ENCODE measurements around the gene RAB27A. TPM values are rescaled to one million over a fixed set of nuclear protein-coding genes. Genes with fewer than 3 reads are reported as not detected.
"Not testable (repeated sequence)": the region's sequence is repeated elsewhere in the genome, so short reads cannot be mapped to it uniquely, and the experiment has no call there.

The RAB27A gene
- total RNA-seq, 1 donor from 2014 or later: 17.8 TPM

DNA sequence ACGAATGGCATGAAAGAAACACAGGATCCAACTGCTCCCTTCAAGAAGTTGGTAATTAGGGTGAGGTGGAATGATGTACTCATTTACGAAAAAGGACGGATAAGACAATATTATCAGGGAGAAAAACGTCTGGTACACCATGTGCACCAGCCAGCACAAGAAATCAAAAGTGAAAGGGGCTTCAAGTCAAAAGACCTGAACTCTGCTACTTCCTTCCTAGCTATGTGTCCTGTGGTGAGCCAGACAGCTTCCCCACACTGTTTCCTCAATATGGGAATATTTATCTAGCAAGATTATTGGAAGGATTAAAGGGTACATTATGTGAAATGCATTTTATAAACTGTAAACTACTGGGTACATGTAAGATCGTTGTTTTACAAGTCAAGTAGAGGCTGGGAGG, 33.9 kb downstream of the RAB27A start:
- DNase-seq (ENCODE audit: low read depth) (no peak), FAIRE-seq (no peak)
- Histone ChIP-seq H3K4me3 (ENCODE audit: insufficient read depth, low read depth, low read length) (no peak overlapping the region), H3K27me3 (ENCODE audit: insufficient read depth, low read length) (no peaks in the 10 kb centered on the region), H2AFZ (ENCODE audit: low read depth, low read length) (no peak overlapping the region), H4K20me1 (ENCODE audit: insufficient read depth, low read length) (no peaks in the 10 kb centered on the region), H3K9me3 (ENCODE audit: insufficient read depth, low read depth, low read length) (no peaks in the 10 kb centered on the region), H3K9ac (ENCODE audit: low read length) (no peak overlapping the region), H3K27ac (ENCODE audit: low read depth, low read length) (no peak overlapping the region), H3K4me2 (ENCODE audit: low read length) (no peak overlapping the region), H3K36me3 (ENCODE audit: insufficient read depth, low read length) (no peaks in the 10 kb centered on the region), H3K4me1 (ENCODE audit: insufficient read depth, low read length) (peaks cover 15% of the 10 kb centered on the region), H3K79me2 (ENCODE audit: insufficient read depth, low read length) (no peaks in the 10 kb centered on the region)
- no peak for TF ChIP-seq CTCF (IDR thresholded peaks at IDR 0.05; ENCODE audit: insufficient read depth, low read depth, low read length)
- TF ChIP-seq EZH2 (IDR thresholded peaks at IDR 0.05; ENCODE audit: insufficient read depth, low read length): no peak
- Mint-ChIP-seq H3K36me3 (ENCODE audit: low read depth, unreplicated experiment) (peaks cover 13% of the 10 kb centered on the region), H3K4me3 (ENCODE audit: unreplicated experiment) (no peak overlapping the region), H3K9me3 (ENCODE audit: unreplicated experiment) (peaks cover 6% of the 10 kb centered on the region), H3K27ac (ENCODE audit: unreplicated experiment) (peak overlapping the region; percentile 5), H3K4me1 (ENCODE audit: low read depth, unreplicated experiment) (peaks cover 35% of the 10 kb centered on the region), H3K27me3 (ENCODE audit: low read depth, unreplicated experiment) (no peaks in the 10 kb centered on the region)

- peaks cover 6% of the 10 kb centered on the region for H3K9me3 Mint-ChIP-seq (ENCODE audit: unreplicated experiment)
- Histone ChIP-seq H3K9ac (ENCODE audit: low read length) (no peak overlapping the region), H3K4me2 (ENCODE audit: low read length) (no peak overlapping the region), H3K27ac (ENCODE audit: low read depth, low read length) (no peak overlapping the region), H2AFZ (ENCODE audit: low read depth, low read length) (no peak overlapping the region), H3K79me2 (ENCODE audit: insufficient read depth, low read length) (no peaks in the 10 kb centered on the region), H4K20me1 (ENCODE audit: insufficient read depth, low read length) (no peaks in the 10 kb centered on the region), H3K4me3 (ENCODE audit: insufficient read depth, low read depth, low read length) (no peak overlapping the region), H3K36me3 (ENCODE audit: insufficient read depth, low read length) (no peaks in the 10 kb centered on the region), H3K27me3 (ENCODE audit: insufficient read depth, low read length) (no peaks in the 10 kb centered on the region), H3K4me1 (ENCODE audit: insufficient read depth, low read length) (peaks cover 15% of the 10 kb centered on the region), H3K9me3 (ENCODE audit: insufficient read depth, low read depth, low read length) (no peaks in the 10 kb centered on the region)
- DNase-seq (ENCODE audit: low read depth) (no peak), FAIRE-seq (no peak)
- peaks cover 35% of the 10 kb centered on the region for H3K4me1 Mint-ChIP-seq (ENCODE audit: low read depth, unreplicated experiment)
- TF ChIP-seq CTCF (IDR thresholded peaks at IDR 0.05; ENCODE audit: insufficient read depth, low read depth, low read length) (no peak), EZH2 (IDR thresholded peaks at IDR 0.05; ENCODE audit: insufficient read depth, low read length) (no peak)
- H3K4me3 Mint-ChIP-seq (ENCODE audit: unreplicated experiment): no peak overlapping the region
- H3K36me3 Mint-ChIP-seq (ENCODE audit: low read depth, unreplicated experiment): peaks cover 11% of the 10 kb centered on the region
- H3K27ac Mint-ChIP-seq (ENCODE audit: unreplicated experiment): no peak overlapping the region
- H3K27me3 Mint-ChIP-seq (ENCODE audit: low read depth, unreplicated experiment): no peaks in the 10 kb centered on the region
Measured at GRCh38 chr15:55254916-55255679, 34.5 kb downstream of the RAB27A start.

DNA sequence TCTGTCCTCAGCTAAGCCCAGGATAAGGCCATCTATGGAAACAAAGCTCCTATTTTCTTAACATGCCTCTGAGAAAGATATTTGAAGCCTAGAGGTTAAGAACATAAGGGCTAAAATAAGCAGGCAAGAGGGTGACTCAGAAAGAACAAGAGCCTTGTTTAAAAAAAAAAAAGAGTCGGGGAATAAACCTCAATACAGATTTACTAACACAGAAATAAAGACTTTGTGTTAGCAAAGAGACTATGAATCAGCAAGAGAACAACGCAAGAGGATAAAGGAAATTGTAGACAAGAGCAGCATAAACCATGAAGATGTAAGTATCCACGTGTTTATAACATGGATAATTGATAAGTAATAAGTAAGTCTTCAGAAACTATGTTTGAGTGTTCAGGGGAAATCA, 36.0 kb downstream of the RAB27A start:
- Histone ChIP-seq H3K4me2 (ENCODE audit: low read length) (peak overlapping the region; percentile 71), H2AFZ (ENCODE audit: low read depth, low read length) (peak overlapping the region; percentile 29), H3K9ac (ENCODE audit: low read length) (peak overlapping the region; percentile 25), H3K79me2 (ENCODE audit: insufficient read depth, low read length) (no peaks in the 10 kb centered on the region), H3K27ac (ENCODE audit: low read depth, low read length) (peak overlapping the region; percentile 44), H4K20me1 (ENCODE audit: insufficient read depth, low read length) (no peaks in the 10 kb centered on the region), H3K9me3 (ENCODE audit: insufficient read depth, low read depth, low read length) (no peaks in the 10 kb centered on the region), H3K27me3 (ENCODE audit: insufficient read depth, low read length) (no peaks in the 10 kb centered on the region), H3K36me3 (ENCODE audit: insufficient read depth, low read length) (no peaks in the 10 kb centered on the region), H3K4me3 (ENCODE audit: insufficient read depth, low read depth, low read length) (no peak overlapping the region), H3K4me1 (ENCODE audit: insufficient read depth, low read length) (peaks cover 15% of the 10 kb centered on the region)
- no peak for TF ChIP-seq CTCF (IDR thresholded peaks at IDR 0.05; ENCODE audit: insufficient read depth, low read depth, low read length)
- no peak for TF ChIP-seq EZH2 (IDR thresholded peaks at IDR 0.05; ENCODE audit: insufficient read depth, low read length)
- Mint-ChIP-seq H3K36me3 (ENCODE audit: low read depth, unreplicated experiment) (peaks cover 11% of the 10 kb centered on the region), H3K27me3 (ENCODE audit: low read depth, unreplicated experiment) (no peaks in the 10 kb centered on the region), H3K27ac (ENCODE audit: unreplicated experiment) (peak overlapping the region; percentile 63), H3K4me3 (ENCODE audit: unreplicated experiment) (peak overlapping the region; percentile 27), H3K4me1 (ENCODE audit: low read depth, unreplicated experiment) (peaks cover 35% of the 10 kb centered on the region), H3K9me3 (ENCODE audit: unreplicated experiment) (peaks cover 6% of the 10 kb centered on the region)
- DNase-seq (ENCODE audit: low read depth) (peak; percentile 79), FAIRE-seq (no peak)

GRCh38 chr15:55252201-55252600, 37.4 kb downstream of the RAB27A start:
- FAIRE-seq; H3K27me3 ChIP-seq (ENCODE audit: insufficient read depth, low read length); H4K20me1 ChIP-seq (ENCODE audit: insufficient read depth, low read length); H3K9ac ChIP-seq (ENCODE audit: low read length); H3K36me3 ChIP-seq (ENCODE audit: insufficient read depth, low read length); H3K4me2 ChIP-seq (ENCODE audit: low read length); H3K36me3 Mint-ChIP-seq (ENCODE audit: low read depth, unreplicated experiment); H3K79me2 ChIP-seq (ENCODE audit: insufficient read depth, low read length); DNase-seq (ENCODE audit: low read depth); H3K4me3 ChIP-seq (ENCODE audit: insufficient read depth, low read depth, low read length); H3K4me3 Mint-ChIP-seq (ENCODE audit: unreplicated experiment); H3K27ac ChIP-seq (ENCODE audit: low read depth, low read length); H3K9me3 Mint-ChIP-seq (ENCODE audit: unreplicated experiment); H3K27me3 Mint-ChIP-seq (ENCODE audit: low read depth, unreplicated experiment); H2AFZ ChIP-seq (ENCODE audit: low read depth, low read length); H3K9me3 ChIP-seq (ENCODE audit: insufficient read depth, low read depth, low read length): not testable (repeated sequence)
- Mint-ChIP-seq H3K4me1 (ENCODE audit: low read depth, unreplicated experiment) (peaks cover 35% of the 10 kb centered on the region), H3K27ac (ENCODE audit: unreplicated experiment) (peak overlapping the region; percentile 8)
- peaks cover 15% of the 10 kb centered on the region for H3K4me1 ChIP-seq (ENCODE audit: insufficient read depth, low read length)

All from astrocyte (in vitro differentiated cells and primary cell).